ENCODE measurements around the gene ZNF329.

Gene ZNF329

GRCh38 chr19:58086825-58087710, 63.5 kb downstream of the ZNF329 start:
- no peak overlapping the region for H3K4me3 ChIP-seq (ENCODE audit: low read depth, low read length)
- no peak for TF ChIP-seq CTCF (conservative IDR thresholded peaks at IDR 0.05; ENCODE audit: low read depth, low read length)
- no peak for DNase-seq (ENCODE audit: low read depth)

DNA sequence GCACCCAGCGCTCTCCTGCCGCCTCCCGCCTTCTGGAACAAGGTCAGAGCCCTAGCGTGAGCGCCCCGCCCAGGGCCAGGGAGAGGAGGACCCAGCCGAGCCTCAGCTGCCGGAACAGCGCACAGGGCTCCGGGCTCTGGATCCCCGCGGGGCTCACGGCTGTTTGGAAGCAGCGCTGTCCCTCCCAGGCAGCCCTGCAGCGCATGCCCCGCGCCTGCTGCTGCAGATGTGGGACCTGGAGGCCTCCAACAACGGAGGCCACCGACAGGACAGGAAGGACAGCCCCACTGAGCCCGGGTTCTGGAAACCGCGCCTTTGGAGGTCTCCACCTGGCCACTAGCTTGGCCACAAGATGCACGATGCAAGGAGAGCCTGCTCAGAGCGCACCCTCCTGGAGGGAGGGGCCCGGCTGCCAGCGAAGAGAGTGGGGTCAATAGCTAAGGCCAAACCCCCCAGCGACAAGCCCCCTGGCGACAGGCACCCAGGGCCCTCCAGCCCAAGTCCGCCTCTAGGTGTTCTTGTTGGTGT, 65.2 kb downstream of the ZNF329 start:
- TF ChIP-seq CTCF (conservative IDR thresholded peaks at IDR 0.05; ENCODE audit: low read depth, low read length): no peak
- no peak overlapping the region for H3K4me3 ChIP-seq (ENCODE audit: low read depth, low read length)
- no peak for DNase-seq (ENCODE audit: low read depth)

- DNase-seq (ENCODE audit: low read depth): no peak
- H3K4me3 ChIP-seq (ENCODE audit: low read depth, low read length): no peak overlapping the region
- TF ChIP-seq CTCF (conservative IDR thresholded peaks at IDR 0.05; ENCODE audit: low read depth, low read length): no peak
Observed at GRCh38 chr19:58084596-58085347, 65.8 kb downstream of the ZNF329 start.

GRCh38 chr19:58083021-58083420, 67.6 kb downstream of the ZNF329 start:
- DNase-seq (ENCODE audit: low read depth): no peak
- TF ChIP-seq CTCF (conservative IDR thresholded peaks at IDR 0.05; ENCODE audit: low read depth, low read length): no peak
- H3K4me3 ChIP-seq (ENCODE audit: low read depth, low read length): no peak overlapping the region

GRCh38 chr19:58079792-58080191, 70.8 kb downstream of the ZNF329 start:
- no peak for DNase-seq (ENCODE audit: low read depth)
- no peak for TF ChIP-seq CTCF (conservative IDR thresholded peaks at IDR 0.05; ENCODE audit: low read depth, low read length)
- no peak overlapping the region for H3K4me3 ChIP-seq (ENCODE audit: low read depth, low read length)

Data from choroid plexus epithelial cell (primary cell).